ENCODE data around the gene TSNAX.
A peak's percentile ranks its signal among the peaks of the same experiment; 100 is the strongest.

TSNAX gene, protein sequence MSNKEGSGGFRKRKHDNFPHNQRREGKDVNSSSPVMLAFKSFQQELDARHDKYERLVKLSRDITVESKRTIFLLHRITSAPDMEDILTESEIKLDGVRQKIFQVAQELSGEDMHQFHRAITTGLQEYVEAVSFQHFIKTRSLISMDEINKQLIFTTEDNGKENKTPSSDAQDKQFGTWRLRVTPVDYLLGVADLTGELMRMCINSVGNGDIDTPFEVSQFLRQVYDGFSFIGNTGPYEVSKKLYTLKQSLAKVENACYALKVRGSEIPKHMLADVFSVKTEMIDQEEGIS

DNA sequence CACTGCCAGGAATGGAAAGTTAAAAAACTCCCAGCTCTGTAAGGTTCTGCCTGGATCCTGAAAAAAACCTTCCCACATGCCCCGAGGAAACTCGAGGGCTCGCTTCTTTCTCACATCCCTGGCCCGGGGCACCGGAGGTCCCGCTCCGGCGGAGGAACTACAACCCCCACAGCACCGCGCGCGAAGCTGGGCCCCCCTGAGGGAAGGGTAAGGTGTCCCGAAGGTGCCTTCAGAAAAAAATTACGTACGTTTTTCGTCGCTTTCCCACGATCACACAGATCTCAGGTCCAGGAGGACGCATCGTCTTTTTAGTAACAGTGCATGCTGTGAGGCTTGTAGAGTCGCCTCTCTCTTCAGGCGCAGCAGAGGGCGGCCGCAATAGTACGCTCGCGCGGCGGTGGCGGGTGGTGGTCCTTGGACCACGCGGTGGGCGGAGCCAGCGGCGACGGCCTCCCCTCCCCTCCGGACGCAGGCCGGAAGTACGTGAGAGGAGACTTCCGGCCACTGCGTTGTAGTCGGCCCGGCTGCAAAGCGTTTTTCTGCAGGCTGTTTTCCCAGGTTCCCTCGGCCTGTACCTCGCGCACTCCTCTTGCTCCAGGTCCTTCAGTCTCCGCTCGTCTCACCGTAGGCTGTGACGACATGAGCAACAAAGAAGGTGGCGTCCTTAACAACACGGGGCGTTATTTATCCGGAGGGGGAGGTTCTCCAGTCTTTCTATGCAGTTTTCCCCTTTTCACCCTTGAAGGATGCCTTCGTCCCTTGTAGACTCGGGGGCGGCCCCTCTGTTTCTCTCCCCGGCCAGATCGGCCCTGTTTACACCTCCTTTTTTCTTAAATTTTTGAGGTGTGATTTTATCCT, at the start of gene TSNAX:
TSS of gene TSNAX (plus strand) at position 498 of the 858 bp plus-strand sequence. CDS start at position 640, 142 bp downstream.
- H3K27ac ChIP-seq (ENCODE audit: low read length): peak within 1 kb of the TSS; percentile 91
- H3K27me3 ChIP-seq (ENCODE audit: control insufficient read depth in 1 of 2, insufficient read depth in 2 of 2, low read length in 2 of 2): no peaks in the 10 kb centered on the region
- peaks cover 3 to 4% of the 10 kb centered on the region in 2 donors for H3K36me3 ChIP-seq (ENCODE audit: control insufficient read depth in 2 of 2, insufficient read depth in 2 of 2, low read length in 2 of 2)
- H3K9me3 ChIP-seq (ENCODE audit: control insufficient read depth in 2 of 2, low read length in 2 of 2): no peaks in the 10 kb centered on the region
- peak within 1 kb of the TSS; percentile 67 to 98 for H3K4me3 ChIP-seq (ENCODE audit: low read length in 2 of 2)
- peak within 1 kb of the TSS; percentile 82 to 95 for H3K9ac ChIP-seq (ENCODE audit: low read length in 2 of 2)
- peaks cover 9% of the 10 kb centered on the region for H3K4me1 ChIP-seq (ENCODE audit: control insufficient read depth, insufficient read depth, low read length)

DNA sequence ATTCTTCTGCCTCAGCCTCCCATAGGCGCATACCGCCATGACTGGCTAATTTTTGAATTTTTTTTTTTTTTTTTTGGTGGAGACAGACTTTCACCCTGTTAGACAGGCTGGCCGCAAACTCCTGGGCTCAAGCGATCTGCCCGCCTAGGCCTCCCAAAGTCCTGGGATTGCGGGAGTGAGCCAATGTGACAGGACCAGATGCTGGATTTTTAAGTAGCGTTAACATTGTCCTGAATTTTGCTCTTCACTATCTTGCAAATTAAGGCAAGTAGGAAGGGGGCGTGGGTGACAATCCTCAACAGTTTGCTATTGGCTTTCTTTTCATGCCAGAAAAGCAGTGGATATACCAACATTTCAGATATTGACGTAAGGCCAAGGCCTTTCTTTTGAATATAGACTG, 49.7 kb upstream of the TSNAX start:
- H3K27ac ChIP-seq (ENCODE audit: low read length): no peak overlapping the region
- no peaks in the 10 kb centered on the region for H3K36me3 ChIP-seq (ENCODE audit: control insufficient read depth in 2 of 2, insufficient read depth in 2 of 2, low read length in 2 of 2)
- no peak overlapping the region for H3K9ac ChIP-seq (ENCODE audit: low read length in 2 of 2)
- H3K9me3 ChIP-seq (ENCODE audit: control insufficient read depth in 2 of 2, low read length in 2 of 2): no peaks in the 10 kb centered on the region
- no peak overlapping the region for H3K4me3 ChIP-seq (ENCODE audit: low read length in 2 of 2)
- H3K27me3 ChIP-seq (ENCODE audit: control insufficient read depth in 1 of 2, insufficient read depth in 2 of 2, low read length in 2 of 2): no peaks in the 10 kb centered on the region
- no peaks in the 10 kb centered on the region for H3K4me1 ChIP-seq (ENCODE audit: control insufficient read depth, insufficient read depth, low read length)

DNA sequence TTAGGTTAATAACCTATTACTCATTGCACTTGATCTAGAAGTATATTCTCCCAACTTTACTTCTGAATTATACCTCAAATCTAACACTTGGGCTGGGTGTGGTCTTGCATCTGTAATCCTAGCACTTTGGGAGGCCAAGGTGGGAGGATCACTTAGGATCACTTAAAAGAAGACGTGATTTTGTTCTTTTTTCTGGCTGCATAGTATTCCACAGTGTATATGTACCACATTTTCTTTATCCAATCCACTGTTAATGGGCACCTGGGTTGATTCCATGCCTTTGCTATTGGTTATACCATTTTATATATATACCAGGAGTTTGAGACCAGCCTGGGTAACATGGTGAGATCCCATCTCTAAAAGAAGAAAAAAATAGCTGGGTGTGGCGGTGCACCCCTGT, 48.5 kb upstream of the TSNAX start:
- H3K27me3 ChIP-seq (ENCODE audit: control insufficient read depth in 1 of 2, insufficient read depth in 2 of 2, low read length in 2 of 2): no peaks in the 10 kb centered on the region
- no peak overlapping the region for H3K4me3 ChIP-seq (ENCODE audit: low read length in 2 of 2)
- H3K9me3 ChIP-seq (ENCODE audit: control insufficient read depth in 2 of 2, low read length in 2 of 2): no peaks in the 10 kb centered on the region
- no peak overlapping the region for H3K27ac ChIP-seq (ENCODE audit: low read length)
- no peaks in the 10 kb centered on the region for H3K4me1 ChIP-seq (ENCODE audit: control insufficient read depth, insufficient read depth, low read length)
- H3K9ac ChIP-seq (ENCODE audit: low read length in 2 of 2): no peak overlapping the region
- H3K36me3 ChIP-seq (ENCODE audit: control insufficient read depth in 2 of 2, insufficient read depth in 2 of 2, low read length in 2 of 2): no peaks in the 10 kb centered on the region

DNA sequence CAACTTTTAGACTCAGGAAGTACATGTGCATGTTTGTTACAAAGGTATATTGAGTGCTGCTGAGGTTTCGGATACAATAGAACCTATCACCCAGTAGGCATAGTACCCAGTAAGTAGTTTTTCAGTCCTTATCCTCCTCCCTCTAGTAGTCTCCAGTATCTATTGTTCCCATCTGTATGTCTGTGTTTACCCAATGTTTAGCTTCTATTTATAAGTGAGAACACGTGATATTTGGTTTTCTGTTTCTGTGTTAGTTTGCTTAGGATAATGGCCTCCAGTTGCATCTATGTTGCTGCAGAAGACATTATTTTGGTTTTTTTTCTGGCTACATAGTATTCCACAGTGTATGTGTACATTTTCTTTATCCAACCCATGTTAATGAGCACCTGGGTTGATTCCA, 47.2 kb upstream of the TSNAX start:
- Histone ChIP-seq H3K9ac (ENCODE audit: low read length in 2 of 2) (no peak overlapping the region), H3K4me3 (ENCODE audit: low read length in 2 of 2) (no peak overlapping the region), H3K9me3 (ENCODE audit: control insufficient read depth in 2 of 2, low read length in 2 of 2) (no peaks in the 10 kb centered on the region), H3K27me3 (ENCODE audit: control insufficient read depth in 1 of 2, insufficient read depth in 2 of 2, low read length in 2 of 2) (no peaks in the 10 kb centered on the region), H3K4me1 (ENCODE audit: control insufficient read depth, insufficient read depth, low read length) (no peaks in the 10 kb centered on the region), H3K27ac (ENCODE audit: low read length) (no peak overlapping the region), H3K36me3 (ENCODE audit: control insufficient read depth in 2 of 2, insufficient read depth in 2 of 2, low read length in 2 of 2) (no peaks in the 10 kb centered on the region)

DNA sequence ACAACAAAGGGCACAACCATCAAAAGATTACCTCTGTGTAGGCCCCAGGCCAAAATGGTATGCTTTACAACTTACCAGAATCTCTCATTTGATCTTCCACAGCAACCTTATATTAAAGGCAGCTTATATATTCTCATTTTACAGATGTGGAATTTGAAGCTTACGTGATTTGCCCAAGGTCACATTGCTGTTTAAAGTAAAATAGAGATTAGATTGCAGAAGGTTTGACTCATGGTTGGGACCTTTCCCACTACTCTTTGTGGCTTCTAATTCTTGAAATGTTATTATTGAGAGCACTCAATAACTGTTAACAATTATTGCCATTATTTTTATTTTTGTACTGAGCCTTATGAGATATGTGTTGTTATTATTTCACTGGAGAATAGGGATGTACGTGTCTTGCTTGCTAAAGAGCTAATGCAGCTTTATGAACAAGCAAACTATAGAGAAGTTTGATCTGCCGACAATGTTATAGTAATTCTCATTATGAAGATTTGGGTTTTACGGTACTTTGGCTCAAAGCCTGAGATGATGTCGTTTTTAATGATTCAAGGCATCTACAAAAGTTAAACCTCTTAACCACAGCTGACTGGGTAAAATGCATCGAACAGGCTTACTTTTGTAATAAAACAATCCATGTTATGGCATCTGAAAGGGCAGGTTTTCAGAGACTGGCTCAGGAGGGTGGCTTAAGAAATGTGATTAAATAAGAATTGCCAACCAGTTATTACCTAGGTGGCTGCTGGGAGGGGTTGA, 43.3 kb upstream of the TSNAX start:
- no peaks in the 10 kb centered on the region for H3K4me1 ChIP-seq (ENCODE audit: control insufficient read depth, insufficient read depth, low read length)
- no peaks in the 10 kb centered on the region for H3K27me3 ChIP-seq (ENCODE audit: control insufficient read depth in 1 of 2, insufficient read depth in 2 of 2, low read length in 2 of 2)
- no peak overlapping the region for H3K9ac ChIP-seq (ENCODE audit: low read length in 2 of 2)
- H3K9me3 ChIP-seq (ENCODE audit: control insufficient read depth in 2 of 2, low read length in 2 of 2): no peaks in the 10 kb centered on the region
- H3K36me3 ChIP-seq (ENCODE audit: control insufficient read depth in 2 of 2, insufficient read depth in 2 of 2, low read length in 2 of 2): no peaks in the 10 kb centered on the region
- H3K27ac ChIP-seq (ENCODE audit: low read length): no peak overlapping the region
- H3K4me3 ChIP-seq (ENCODE audit: low read length in 2 of 2): no peak overlapping the region

DNA sequence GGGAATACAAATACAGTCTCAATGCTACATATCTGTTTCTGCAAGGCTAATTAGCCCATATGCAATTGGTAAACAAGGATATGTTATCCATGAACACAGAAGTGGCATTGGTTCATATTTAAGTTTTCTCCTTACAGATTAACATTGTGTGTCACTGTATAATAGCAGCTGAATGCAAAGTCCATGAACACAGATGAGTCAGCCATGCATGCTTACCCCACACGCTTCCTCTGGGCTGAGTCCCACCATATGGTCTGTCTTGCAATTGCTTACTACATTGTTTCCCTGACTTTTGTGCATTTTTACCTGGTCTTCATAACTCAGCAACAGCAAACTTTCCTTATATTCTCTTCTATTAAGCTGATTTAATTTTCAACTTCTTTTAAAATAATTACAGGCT, 41.5 kb upstream of the TSNAX start:
- H3K4me1 ChIP-seq (ENCODE audit: control insufficient read depth, insufficient read depth, low read length): no peaks in the 10 kb centered on the region
- H3K27me3 ChIP-seq (ENCODE audit: control insufficient read depth in 1 of 2, insufficient read depth in 2 of 2, low read length in 2 of 2): no peaks in the 10 kb centered on the region
- no peaks in the 10 kb centered on the region for H3K9me3 ChIP-seq (ENCODE audit: control insufficient read depth in 2 of 2, low read length in 2 of 2)
- H3K4me3 ChIP-seq (ENCODE audit: low read length in 2 of 2): no peak overlapping the region
- H3K27ac ChIP-seq (ENCODE audit: low read length): no peak overlapping the region
- no peak overlapping the region for H3K9ac ChIP-seq (ENCODE audit: low read length in 2 of 2)
- no peaks in the 10 kb centered on the region for H3K36me3 ChIP-seq (ENCODE audit: control insufficient read depth in 2 of 2, insufficient read depth in 2 of 2, low read length in 2 of 2)

DNA sequence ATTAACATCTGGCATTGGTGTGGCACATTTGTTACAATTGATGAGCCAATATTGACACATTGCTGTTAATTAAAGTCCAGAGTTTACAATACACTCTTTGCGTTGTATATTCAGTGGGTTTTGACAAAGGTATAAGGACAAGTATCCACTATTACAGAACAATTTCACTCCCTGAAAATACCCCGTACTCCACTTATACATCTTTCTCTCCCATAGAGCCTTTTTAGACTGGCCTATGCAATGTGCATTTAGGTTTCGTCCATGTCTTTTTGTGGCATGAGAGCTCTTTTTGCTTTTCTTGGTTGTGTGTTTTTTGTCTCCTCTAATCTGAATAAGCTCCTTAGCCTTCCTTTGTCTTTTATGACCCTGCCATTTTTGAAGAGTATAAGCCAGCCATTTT, 40.6 kb upstream of the TSNAX start:
- no peaks in the 10 kb centered on the region for H3K9me3 ChIP-seq (ENCODE audit: control insufficient read depth in 2 of 2, low read length in 2 of 2)
- no peaks in the 10 kb centered on the region for H3K27me3 ChIP-seq (ENCODE audit: control insufficient read depth in 1 of 2, insufficient read depth in 2 of 2, low read length in 2 of 2)
- no peak overlapping the region for H3K4me3 ChIP-seq (ENCODE audit: low read length in 2 of 2)
- no peaks in the 10 kb centered on the region for H3K36me3 ChIP-seq (ENCODE audit: control insufficient read depth in 2 of 2, insufficient read depth in 2 of 2, low read length in 2 of 2)
- H3K27ac ChIP-seq (ENCODE audit: low read length): no peak overlapping the region
- H3K4me1 ChIP-seq (ENCODE audit: control insufficient read depth, insufficient read depth, low read length): no peaks in the 10 kb centered on the region
- H3K9ac ChIP-seq (ENCODE audit: low read length in 2 of 2): no peak overlapping the region

DNA sequence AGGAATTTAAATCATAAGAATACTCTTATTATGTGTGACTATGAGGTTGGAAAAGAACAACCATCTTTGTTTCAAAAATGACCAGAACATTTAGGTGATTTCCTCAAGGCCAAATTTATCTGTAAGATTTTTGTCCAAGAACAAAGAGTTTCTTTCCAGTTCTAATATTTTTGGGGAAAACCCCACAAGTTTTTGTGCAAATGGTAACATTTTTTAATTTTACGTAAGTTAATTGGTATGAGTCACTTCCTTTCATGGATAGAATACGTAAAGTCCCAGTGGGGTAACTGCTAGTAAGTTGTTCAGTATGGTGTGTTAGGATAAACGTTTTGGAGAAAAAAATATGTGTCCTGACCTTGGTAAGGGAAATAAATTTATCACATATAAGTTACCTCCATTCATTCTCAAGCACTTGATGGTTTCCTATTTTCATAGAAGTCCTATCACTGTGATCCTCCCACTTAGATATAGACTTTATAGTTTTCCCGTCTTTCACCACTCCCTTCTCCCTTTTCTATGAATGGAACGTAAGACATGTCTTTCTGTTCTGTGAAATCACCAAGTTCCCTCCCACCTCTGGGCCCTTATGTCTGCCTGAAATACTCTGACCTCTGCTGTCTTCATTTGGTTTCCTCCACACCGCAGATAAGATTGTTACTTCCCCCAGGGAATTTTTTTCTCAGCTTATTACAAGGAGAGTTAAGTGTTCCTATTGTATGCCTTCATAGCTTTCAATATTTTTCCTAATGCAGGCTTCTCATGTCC, 34.9 kb upstream of the TSNAX start:
- H3K4me3 ChIP-seq (ENCODE audit: low read length in 2 of 2): no peak overlapping the region
- no peak overlapping the region for H3K27ac ChIP-seq (ENCODE audit: low read length)
- H3K9ac ChIP-seq (ENCODE audit: low read length in 2 of 2): no peak overlapping the region
- no peaks in the 10 kb centered on the region for H3K4me1 ChIP-seq (ENCODE audit: control insufficient read depth, insufficient read depth, low read length)
- no peaks in the 10 kb centered on the region for H3K27me3 ChIP-seq (ENCODE audit: control insufficient read depth in 1 of 2, insufficient read depth in 2 of 2, low read length in 2 of 2)
- no peaks in the 10 kb centered on the region for H3K36me3 ChIP-seq (ENCODE audit: control insufficient read depth in 2 of 2, insufficient read depth in 2 of 2, low read length in 2 of 2)
- H3K9me3 ChIP-seq (ENCODE audit: control insufficient read depth in 2 of 2, low read length in 2 of 2): no peaks in the 10 kb centered on the region

DNA sequence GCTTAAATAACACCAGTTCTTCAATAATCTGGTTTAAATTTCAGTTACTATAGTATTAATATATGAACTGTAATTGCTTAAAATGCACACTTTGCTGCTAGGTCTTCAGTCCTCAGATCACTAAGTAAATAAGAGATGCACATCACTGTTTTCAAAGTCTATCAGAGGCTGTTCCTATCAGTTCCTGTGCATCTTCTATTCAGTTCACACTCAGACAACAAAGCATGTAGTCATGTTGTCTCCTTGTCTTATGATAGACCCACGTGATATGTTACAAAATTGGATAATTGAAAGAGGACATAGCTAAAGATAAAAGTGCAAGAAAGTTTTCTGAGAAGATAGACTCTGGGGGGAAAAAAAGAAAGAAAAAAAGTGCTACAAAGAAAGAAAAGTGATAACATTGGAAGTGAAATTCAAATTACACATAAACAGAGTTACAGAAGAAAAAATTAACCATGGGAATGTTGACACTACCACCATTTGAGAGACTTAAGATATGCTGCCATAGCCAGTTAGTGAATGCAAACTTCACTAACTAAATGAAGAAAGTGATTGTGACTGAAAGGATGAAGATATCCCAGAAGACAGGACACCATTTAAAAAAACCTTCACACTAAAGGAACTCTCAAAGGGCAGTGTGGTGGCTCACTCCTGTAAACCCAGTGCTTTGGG, 33.9 kb upstream of the TSNAX start:
- H3K9me3 ChIP-seq (ENCODE audit: control insufficient read depth in 2 of 2, low read length in 2 of 2): no peaks in the 10 kb centered on the region
- H3K27ac ChIP-seq (ENCODE audit: low read length): no peak overlapping the region
- H3K4me3 ChIP-seq (ENCODE audit: low read length in 2 of 2): no peak overlapping the region

More for the DNA sequence above, 33.9 kb upstream of the TSNAX start:
- Histone ChIP-seq H3K9ac (ENCODE audit: low read length in 2 of 2) (no peak overlapping the region), H3K27me3 (ENCODE audit: control insufficient read depth in 1 of 2, insufficient read depth in 2 of 2, low read length in 2 of 2) (no peaks in the 10 kb centered on the region), H3K36me3 (ENCODE audit: control insufficient read depth in 2 of 2, insufficient read depth in 2 of 2, low read length in 2 of 2) (no peaks in the 10 kb centered on the region), H3K4me1 (ENCODE audit: control insufficient read depth, insufficient read depth, low read length) (no peaks in the 10 kb centered on the region)
